GM13977 (cell line): Measurements from ENCODE around the gene CCDC68.

ENCODE experiments used
- DNase-seq: peaks from one replicate; pipeline ENCODE4 v3.0.0; 2012; ENCODE audit warnings: low spot score
- CTCF ChIP-seq: IDR thresholded peaks from 2 replicates; pipeline ENCODE4 v1.5.1; 2012; ENCODE audit warnings: mild to moderate bottlenecking, control low read depth; ENCODE audit not compliant: insufficient read depth; ENCODE audit errors: extremely low read depth, missing control alignments
- in situ Hi-C: fragments of 300-500 bp; cut with MboI; formaldehyde crosslinking; loops from one replicate; pipeline ENCODE4 v1.12.0; 2022; ENCODE audit warnings: low sequenced_read_pairs, low pct_unique_long_range_greater_than_20kb, mixed read lengths, inconsistent platforms; ENCODE audit not compliant: unreplicated experiment

CCDC68 gene

GRCh38 chr18:54931152-54931551 is 28.1 kb downstream of the CCDC68 start:
- TF ChIP-seq CTCF: no peak
- DNase-seq: no peak
- in situ Hi-C loops: no loop called here

- TF ChIP-seq CTCF: no peak
- DNase-seq: no peak
- in situ Hi-C loops: no loop called here
Measured at GRCh38 chr18:54928236-54928635, 31.0 kb downstream of the CCDC68 start.

- in situ Hi-C loops: no loop called here
Measured at GRCh38 chr18:54926593-54927325, 32.5 kb downstream of the CCDC68 start.

GRCh38 chr18:54924948-54925347 is 34.3 kb downstream of the CCDC68 start:
- no peak for TF ChIP-seq CTCF
- no peak for DNase-seq
- in situ Hi-C loops: no loop called here

More at GRCh38 chr18:54926593-54927325, 32.5 kb downstream of the CCDC68 start:
- no peak for DNase-seq
- no peak for TF ChIP-seq CTCF

- no peak for DNase-seq
- in situ Hi-C loops: no loop called here
Measured at GRCh38 chr18:54923339-54923956, 35.8 kb downstream of the CCDC68 start.

GRCh38 chr18:54919412-54919811 is 39.8 kb downstream of the CCDC68 start:
- in situ Hi-C loops: no loop called here
- no peak for DNase-seq
- no peak for TF ChIP-seq CTCF

More at GRCh38 chr18:54923339-54923956, 35.8 kb downstream of the CCDC68 start:
- TF ChIP-seq CTCF: no peak
